HepG2 (cell line): ENCODE data around the gene HSPB9. TPM values are rescaled to one million over a fixed set of nuclear protein-coding genes. Genes with fewer than 3 reads are reported as not detected.

Experiments
- AKAP8 ChIP-seq: sonication (generic); formaldehyde crosslinking; IDR thresholded peaks from 2 replicates; pipeline ENCODE4 v1.5.1; 2020; ENCODE audit warnings: mild to moderate bottlenecking, missing genetic modification reagents
- CCDC6 ChIP-seq: sonication (generic); formaldehyde crosslinking; IDR thresholded peaks from 2 replicates; pipeline ENCODE4 v1.8.1; 2022; ENCODE audit warnings: mild to moderate bottlenecking, missing genetic modification reagents, moderate library complexity
- DMAP1 ChIP-seq: IDR thresholded peaks from 2 replicates; pipeline ENCODE4 v1.6.1; 2016
- EEA1 ChIP-seq: sonication (generic); formaldehyde crosslinking; IDR thresholded peaks from 2 replicates; pipeline ENCODE4 v1.5.1; 2020; ENCODE audit warnings: mild to moderate bottlenecking, missing genetic modification reagents, borderline replicate concordance
- GMEB2 ChIP-seq: IDR thresholded peaks from 2 replicates; pipeline ENCODE4 v1.6.1; 2016; ENCODE audit warnings: missing biosample characterization, missing genetic modification reagents, low read depth
- GZF1 ChIP-seq: sonication (generic); formaldehyde crosslinking; IDR thresholded peaks from 2 replicates; pipeline ENCODE4 v1.5.1; 2020; ENCODE audit warnings: mild to moderate bottlenecking, missing genetic modification reagents
- HNF4G ChIP-seq, 2 experiments: sonication (generic) in 1 of 2; formaldehyde crosslinking in 1 of 2; IDR thresholded peaks; 2 replicates each; pipeline versions ENCODE4 v1.4.0 to v1.6.1; 2011 to 2020; ENCODE audit warnings: borderline replicate concordance in 2 of 2, low read depth in 2 of 2, mild to moderate bottlenecking in 2 of 2, low read length in 1 of 2, missing genetic modification reagents in 1 of 2, moderate library complexity in 1 of 2
- MXD1 ChIP-seq: sonication (generic); formaldehyde crosslinking; IDR thresholded peaks from 2 replicates; pipeline ENCODE4 v1.4.0; 2020; ENCODE audit warnings: mild to moderate bottlenecking, missing genetic modification reagents
- MXD3 ChIP-seq: IDR thresholded peaks from 2 replicates; pipeline ENCODE4 v1.6.1; 2016; ENCODE audit warnings: mild to moderate bottlenecking, missing biosample characterization, missing genetic modification reagents
- PAWR ChIP-seq: sonication (generic); formaldehyde crosslinking; IDR thresholded peaks from 2 replicates; pipeline ENCODE4 v1.4.0; 2020; ENCODE audit warnings: missing genetic modification reagents, mild to moderate bottlenecking, borderline replicate concordance
- PLRG1 ChIP-seq: fragments of 450-650 bp; conservative IDR thresholded peaks from 2 replicates; pipeline ENCODE4 v1.6.1; 2016
- PLSCR1 ChIP-seq: sonication (generic); formaldehyde crosslinking; IDR thresholded peaks from 2 replicates; pipeline ENCODE4 v1.5.0; 2020; ENCODE audit warnings: missing genetic modification reagents, mild to moderate bottlenecking, borderline replicate concordance
- RFXANK ChIP-seq: IDR thresholded peaks from 2 replicates; pipeline ENCODE4 v1.6.1; 2016
- RXRB ChIP-seq: IDR thresholded peaks from 2 replicates; pipeline ENCODE4 v1.6.1; 2016; ENCODE audit warnings: borderline replicate concordance, missing genetic modification reagents, missing compliant biosample characterization
- SCMH1 ChIP-seq: sonication (generic); formaldehyde crosslinking; IDR thresholded peaks from 2 replicates; pipeline ENCODE4 v1.9.0; 2021; ENCODE audit warnings: missing genetic modification reagents, mild to moderate bottlenecking, borderline replicate concordance
- SIN3A ChIP-seq: IDR thresholded peaks from 2 replicates; pipeline ENCODE4 v1.6.1; 2011; ENCODE audit warnings: low read depth, mild to moderate bottlenecking, control low read depth, low read length, borderline replicate concordance
- SOX13 ChIP-seq, 3 experiments: fragments of 450-650 bp in 1 of 3; sonication (generic) in 1 of 3; formaldehyde crosslinking in 1 of 3; IDR thresholded peaks in 2 of 3; conservative IDR thresholded peaks in 1 of 3; 2 replicates each; pipeline versions ENCODE4 v1.5.0 to v1.6.1; 2016 to 2020; ENCODE audit warnings: antibody characterized with exemption in 1 of 3, mild to moderate bottlenecking in 1 of 3, missing compliant biosample characterization in 1 of 3, missing genetic modification reagents in 1 of 3, moderate library complexity in 1 of 3
- SRY ChIP-seq: sonication (generic); formaldehyde crosslinking; IDR thresholded peaks from 2 replicates; pipeline ENCODE4 v1.8.0; 2022; ENCODE audit warnings: mild to moderate bottlenecking, missing genetic modification reagents
- TCF12 ChIP-seq, 2 experiments: fragments of 450-650 bp in 1 of 2; sonication (generic) in 1 of 2; formaldehyde crosslinking in 1 of 2; IDR thresholded peaks; 2 replicates each; pipeline versions ENCODE4 v1.6.1 to v1.8.0; 2017 to 2022; ENCODE audit warnings: antibody characterized with exemption in 1 of 2, mild to moderate bottlenecking in 1 of 2, missing genetic modification reagents in 1 of 2, moderate library complexity in 1 of 2
- ZFP37 ChIP-seq: sonication (generic); formaldehyde crosslinking; IDR thresholded peaks from 2 replicates; pipeline ENCODE4 v1.4.0; 2020; ENCODE audit warnings: missing genetic modification reagents, borderline replicate concordance
- ZMYM4 ChIP-seq: sonication (generic); formaldehyde crosslinking; IDR thresholded peaks from 2 replicates; pipeline ENCODE4 v1.8.1; 2023; ENCODE audit warnings: mild to moderate bottlenecking, missing genetic modification reagents
- ZNF136 ChIP-seq: sonication (generic); formaldehyde crosslinking; IDR thresholded peaks from 2 replicates; pipeline ENCODE4 v1.8.1; 2022; ENCODE audit warnings: low read depth, mild to moderate bottlenecking, moderate library complexity, missing genetic modification reagents
- ZNF143 ChIP-seq: sonication (generic); formaldehyde crosslinking; IDR thresholded peaks from 2 replicates; pipeline ENCODE4 v1.4.0; 2020; ENCODE audit warnings: missing genetic modification reagents
- ZNF644 ChIP-seq: IDR thresholded peaks from 2 replicates; pipeline ENCODE4 v1.6.1; 2016; ENCODE audit warnings: low read depth
- ZNF678 ChIP-seq: sonication (generic); formaldehyde crosslinking; IDR thresholded peaks from 2 replicates; pipeline ENCODE4 v1.4.0; 2020; ENCODE audit warnings: mild to moderate bottlenecking, missing genetic modification reagents
- ZNF720 ChIP-seq: sonication (generic); formaldehyde crosslinking; IDR thresholded peaks from 2 replicates; pipeline ENCODE4 v1.4.0; 2020; ENCODE audit warnings: missing genetic modification reagents
- polyA plus RNA-seq, 8 experiments: library from polyadenylated mRNA; depleted of rRNA in 3 of 8; stranded (reverse) in 7 of 8; unstranded in 1 of 8; fragments of >200 nt; fragmentation: Illumina TruSeq in 4 of 8; extraction: Trizol in 4 of 8; gene quantifications; 2 replicates each; pipeline versions ENCODE4 v1.2.1 to v1.2.3, GENCODE V29; 2011 to 2016; ENCODE audit warnings: low read depth in 4 of 8, missing spikeins in 1 of 8, mixed read lengths in 1 of 8; ENCODE audit not compliant: insufficient read depth in 1 of 8
- total RNA-seq, 5 experiments: library from RNA; depleted of rRNA; stranded (reverse); fragments of >200 nt; fragmentation: Illumina TruSeq; extraction: Trizol; gene quantifications; 2 replicates each; pipeline ENCODE4 v1.2.3, GENCODE V29; 2016; ENCODE audit warnings: low read depth in 1 of 5

Gene HSPB9
- total and polyA plus RNA-seq, 2 of the 13 experiments (the other 11 are each of a cell fraction or from before 2014, with no cell fraction given): 0.05 to 0.24 TPM

GRCh38 chr17:42087736-42088705 is 34.6 kb upstream of the HSPB9 start (continued):
- TF ChIP-seq PAWR (no peak), TCF12 (IDR thresholded peaks at IDR 0.05) (no peak), TCF12 (CRISPR knock-in tag; IDR thresholded peaks at IDR 0.05) (no peak), SCMH1 (no peak), ZNF136 (CRISPR knock-in tag) (no peak), CCDC6 (CRISPR knock-in tag) (peak; percentile 67; the same call in 1 of the 2 replicates), ZNF644 (no peak), PLRG1 (no peak), SRY (CRISPR knock-in tag) (no peak; the same call in 1 of the 2 replicates), ZNF720 (no peak), GZF1 (CRISPR knock-in tag) (no peak), SOX13 (IDR thresholded peaks at IDR 0.05) (peak; percentile 54), SOX13 (CRISPR knock-in tag; conservative IDR thresholded peaks at IDR 0.05 in 1 of 2, IDR thresholded peaks at IDR 0.05 in 1 of 2) (peak in 1 of 2 experiments; percentile 74; a peak in 2 of 4 replicates), ZMYM4 (CRISPR knock-in tag) (no peak), DMAP1 (CRISPR knock-in tag) (no peak), EEA1 (CRISPR knock-in tag) (no peak), PLSCR1 (no peak), ZNF143 (no peak), SIN3A (no peak), ZNF678 (CRISPR knock-in tag) (no peak), AKAP8 (CRISPR knock-in tag) (no peak), GMEB2 (no peak), HNF4G (IDR thresholded peaks at IDR 0.05; ENCODE audit: borderline replicate concordance, low read depth, low read length) (peak; percentile 47; the same call in 1 of the 2 replicates), HNF4G (CRISPR knock-in tag; IDR thresholded peaks at IDR 0.05; ENCODE audit: borderline replicate concordance, low read depth) (no peak), MXD1 (CRISPR knock-in tag) (no peak), RFXANK (CRISPR knock-in tag) (no peak), RXRB (CRISPR knock-in tag) (no peak), MXD3 (peak; percentile 69; the same call in 1 of the 2 replicates), ZFP37 (CRISPR knock-in tag) (no peak)
